ENCODE results near the gene PES1.

GRCh38 chr22:30604723-30605122 is 13.0 kb upstream of the PES1 start:
- TF ChIP-seq CTCF (IDR thresholded peaks at IDR 0.05), result no peak
- no peak for TF ChIP-seq POLR2A (IDR thresholded peaks at IDR 0.05)

Data from heart left ventricle (tissue), 13 donors.